Smooth muscle cell of the umbilical artery (primary cell): ENCODE data around the gene SPTY2D1. TPM values are rescaled to one million over a fixed set of nuclear protein-coding genes. Genes with fewer than 3 reads are reported as not detected.

Source experiments
- total RNA-seq: library from RNA; depleted of rRNA; stranded (reverse); fragments of >200 nt; gene quantifications from 2 replicates; pipeline ENCODE4 v1.2.3, GENCODE V29; 2014

Gene SPTY2D1, protein sequence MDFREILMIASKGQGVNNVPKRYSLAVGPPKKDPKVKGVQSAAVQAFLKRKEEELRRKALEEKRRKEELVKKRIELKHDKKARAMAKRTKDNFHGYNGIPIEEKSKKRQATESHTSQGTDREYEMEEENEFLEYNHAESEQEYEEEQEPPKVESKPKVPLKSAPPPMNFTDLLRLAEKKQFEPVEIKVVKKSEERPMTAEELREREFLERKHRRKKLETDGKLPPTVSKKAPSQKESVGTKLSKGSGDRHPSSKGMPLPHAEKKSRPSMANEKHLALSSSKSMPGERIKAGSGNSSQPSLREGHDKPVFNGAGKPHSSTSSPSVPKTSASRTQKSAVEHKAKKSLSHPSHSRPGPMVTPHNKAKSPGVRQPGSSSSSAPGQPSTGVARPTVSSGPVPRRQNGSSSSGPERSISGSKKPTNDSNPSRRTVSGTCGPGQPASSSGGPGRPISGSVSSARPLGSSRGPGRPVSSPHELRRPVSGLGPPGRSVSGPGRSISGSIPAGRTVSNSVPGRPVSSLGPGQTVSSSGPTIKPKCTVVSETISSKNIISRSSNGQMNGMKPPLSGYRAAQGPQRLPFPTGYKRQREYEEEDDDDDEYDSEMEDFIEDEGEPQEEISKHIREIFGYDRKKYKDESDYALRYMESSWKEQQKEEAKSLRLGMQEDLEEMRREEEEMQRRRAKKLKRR
- total RNA-seq = 19.0 and 39.8 TPM in 2 replicates

DNA sequence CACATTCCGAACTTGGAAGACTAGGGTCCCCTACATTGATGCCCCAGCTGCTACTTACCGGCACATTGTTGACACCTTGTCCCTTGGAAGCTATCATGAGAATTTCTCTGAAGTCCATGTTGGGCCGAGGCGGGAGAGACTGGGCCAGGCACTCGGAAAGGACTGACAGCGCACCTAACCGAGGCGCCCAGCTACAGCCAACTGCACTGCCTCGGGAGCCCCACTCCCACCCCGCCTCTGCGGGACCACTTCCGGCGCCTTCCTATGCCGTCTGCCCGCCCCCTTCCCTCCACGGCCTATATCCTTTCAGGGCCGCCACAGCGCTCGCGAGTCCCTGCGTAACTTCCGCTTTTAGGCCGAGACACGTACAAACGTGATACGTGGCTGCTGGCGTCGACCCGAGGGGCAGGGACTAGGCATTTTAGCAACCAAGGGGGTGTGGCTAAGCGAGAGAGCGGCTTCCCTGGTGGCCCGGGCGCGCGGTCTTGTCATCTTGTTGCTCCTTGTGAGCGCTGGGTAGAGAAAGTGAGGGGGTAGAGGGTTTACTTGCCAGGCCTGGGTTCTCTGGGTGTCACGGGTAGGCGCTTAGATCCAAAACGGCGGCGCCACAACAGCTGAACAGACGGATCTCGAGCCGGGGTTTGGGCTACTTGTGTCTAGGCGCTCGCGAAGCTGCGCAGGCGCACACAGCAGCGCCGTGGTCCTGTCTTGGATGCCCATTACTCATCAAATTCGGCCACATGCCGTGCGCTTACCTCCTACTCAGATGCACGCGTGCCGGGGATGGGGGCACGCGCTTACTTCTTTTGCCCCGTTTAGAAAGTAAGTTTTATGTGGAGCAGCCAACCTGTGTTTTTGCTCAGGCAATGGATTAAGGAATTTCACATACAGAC lies at the start of gene SPTY2D1:
Gene SPTY2D1 (minus strand): TSS at position 203 of the 893 bp plus-strand sequence. CDS start 85 bp downstream, at position 118.

DNA sequence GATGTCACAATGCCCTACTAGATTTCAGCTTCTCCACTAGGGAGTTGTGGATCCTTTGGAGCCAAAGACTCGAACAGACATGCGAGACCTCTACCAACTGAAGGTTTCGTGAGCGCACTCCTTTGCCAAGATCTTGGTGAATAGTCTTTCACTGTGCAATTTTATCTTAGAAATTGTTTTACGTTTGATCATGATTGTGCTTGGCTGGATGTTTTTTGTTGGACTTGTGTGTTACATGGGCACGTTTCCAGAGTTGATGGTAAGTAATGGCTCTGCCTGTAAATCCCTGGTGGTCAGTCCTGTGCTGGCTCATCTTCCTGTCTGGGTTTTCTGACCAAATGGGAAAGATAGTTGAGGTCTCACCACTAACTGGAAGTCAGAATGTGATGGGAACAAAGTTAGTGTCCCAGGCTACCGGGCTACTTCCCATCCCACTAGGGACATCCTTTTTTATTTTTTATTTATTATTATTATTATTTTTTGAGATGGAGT lies 34.4 kb downstream of the SPTY2D1 start, which contains the start of gene MISFA:
Gene MISFA (plus strand): TSS at position 51 of the 492 bp plus-strand sequence. CDS start 140 bp downstream, at position 191.

DNA sequence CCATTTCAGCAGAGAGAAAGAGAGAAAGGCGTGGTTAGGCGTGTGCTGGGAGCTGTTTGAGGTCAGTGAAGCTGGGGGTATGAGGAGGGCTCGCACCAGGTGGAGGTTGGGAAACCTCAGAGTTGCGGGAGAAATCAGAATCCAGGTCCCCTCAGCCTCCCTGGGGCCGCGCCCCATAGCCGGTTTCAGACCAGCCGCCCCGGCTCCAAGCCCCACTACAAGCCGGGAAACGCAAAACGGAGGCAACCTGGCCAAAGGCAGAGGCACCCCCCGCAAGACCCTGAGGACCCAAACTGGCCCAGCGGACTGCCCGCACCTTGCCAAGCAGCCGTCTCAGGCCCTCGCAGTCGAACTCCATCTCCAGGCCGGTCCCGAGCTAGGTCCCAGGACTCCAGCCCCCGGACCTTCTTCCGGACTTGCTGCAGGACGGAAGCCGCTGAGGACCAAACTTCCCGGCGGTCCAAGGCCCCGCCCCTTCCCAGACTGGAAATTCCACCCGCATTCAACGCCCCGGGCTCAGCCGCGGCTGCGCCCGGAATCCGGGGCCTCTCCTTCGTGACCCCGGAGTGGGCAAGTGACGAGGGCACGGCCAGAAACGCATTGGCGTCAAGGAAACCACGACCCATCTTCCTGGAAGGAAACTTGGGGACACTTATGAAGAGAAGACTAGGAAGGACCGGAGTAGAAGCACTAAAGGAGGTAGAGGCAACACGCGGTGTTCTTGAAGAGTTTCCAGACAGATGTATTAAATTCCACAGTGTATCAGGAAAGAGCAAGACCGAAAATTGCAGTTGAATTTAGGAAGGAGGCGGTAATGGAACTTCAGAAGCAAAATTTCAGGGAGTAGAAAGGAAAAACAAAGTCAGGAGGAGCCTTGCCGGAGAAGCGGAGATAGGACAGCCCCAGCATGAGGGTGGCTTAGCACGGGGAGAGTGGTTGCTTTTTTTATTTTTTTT lies 45.6 kb downstream of the SPTY2D1 start, which contains the start of gene UEVLD:
Gene UEVLD (minus strand): TSS at position 438 of the 956 bp plus-strand sequence. CDS start 80 bp downstream, at position 358.

Other genes with a start within 250 kb of the SPTY2D1 start
- 947 and 1,219 TPM in 2 replicates for gene LDHA, start 239.8 kb downstream of the SPTY2D1 start, total RNA-seq
- gene LDHC, start 222.0 kb downstream of the SPTY2D1 start, total RNA-seq = not detected in 2 replicates
- gene LDHAL6A, start 178.5 kb downstream of the SPTY2D1 start, total RNA-seq = not detected in 2 replicates
- gene TSG101, start 107.4 kb downstream of the SPTY2D1 start, total RNA-seq = 53.4 and 61.9 TPM in 2 replicates
- 32.1 and 34.4 TPM in 2 replicates for gene UEVLD, start 45.6 kb downstream of the SPTY2D1 start, total RNA-seq
- 0.09 TPM in 1 of 2 replicates, not detected in the other for gene MISFA, start 34.6 kb downstream of the SPTY2D1 start, total RNA-seq
- 1.3 and 1.8 TPM in 2 replicates for gene TMEM86A, start 64.4 kb upstream of the SPTY2D1 start, total RNA-seq
- gene IGSF22, start 91.8 kb upstream of the SPTY2D1 start, total RNA-seq = under 0.01 TPM in 1 of 2 replicates, not detected in the other
- gene PTPN5, start 157.5 kb upstream of the SPTY2D1 start, total RNA-seq = not detected in 2 replicates